ENCODE results near the gene PLXNA4. TPM values are rescaled to one million over a fixed set of nuclear protein-coding genes. Genes with fewer than 3 reads are reported as not detected.

PLXNA4 gene
- total RNA-seq, 2 experiments from 2014 or later, result 16.5 to 20.5 TPM

DNA sequence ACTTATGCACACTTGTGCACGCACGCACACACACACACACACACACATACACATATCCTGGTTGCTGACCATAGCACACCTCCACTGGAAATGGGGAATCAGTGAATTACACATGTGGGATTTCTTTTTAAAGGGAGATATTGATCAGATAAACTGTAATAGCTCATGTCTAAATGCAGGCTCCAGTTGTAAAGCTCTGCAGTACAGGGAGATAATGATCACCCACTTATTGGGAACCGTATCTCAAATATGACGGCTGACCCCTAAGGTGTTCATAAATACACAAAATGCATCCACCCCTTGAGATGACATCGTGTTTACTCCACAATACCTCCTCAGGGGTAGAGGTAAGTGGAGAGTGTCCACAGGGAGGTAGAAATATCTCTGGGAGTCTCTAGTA lies 79.2 kb downstream of the PLXNA4 start:
- no peak for ATAC-seq (ENCODE audit: low read depth)
- peaks cover 16% of the 10 kb centered on the region for H3K4me1 Mint-ChIP-seq
- POLR2A ChIA-PET, result no interaction called here
- H3K9me3 Mint-ChIP-seq, result no peaks in the 10 kb centered on the region
- no peak overlapping the region for H3K4me3 Mint-ChIP-seq
- peaks cover 36% of the 10 kb centered on the region for H3K36me3 Mint-ChIP-seq
- no peak overlapping the region for H3K27ac Mint-ChIP-seq
- DNase-seq, result no peak
- peaks cover 3% of the 10 kb centered on the region for H3K27me3 Mint-ChIP-seq

DNA sequence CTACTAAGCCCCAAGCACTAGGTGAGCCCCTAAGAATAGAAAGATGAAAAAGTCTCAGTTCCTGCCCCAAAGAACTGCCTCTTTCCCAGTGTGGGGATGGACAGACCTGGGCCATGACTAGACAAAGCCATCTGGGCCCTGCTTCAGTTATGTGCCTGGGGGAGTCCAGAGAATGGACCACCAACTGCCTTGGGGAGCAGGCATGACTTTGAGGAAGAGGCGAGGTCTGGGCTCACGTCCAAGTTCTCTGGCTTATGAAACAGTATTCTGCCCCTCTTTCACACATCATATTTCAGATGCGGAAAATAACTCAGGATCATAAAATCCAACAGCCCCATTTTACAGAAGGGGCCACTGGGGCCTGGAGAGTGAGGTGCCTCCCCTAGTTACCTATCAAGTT lies 80.3 kb downstream of the PLXNA4 start:
- POLR2A ChIA-PET, result no interaction called here
- no peak overlapping the region for H3K4me3 Mint-ChIP-seq
- peaks cover 37% of the 10 kb centered on the region for H3K36me3 Mint-ChIP-seq
- peaks cover 22% of the 10 kb centered on the region for H3K4me1 Mint-ChIP-seq
- H3K9me3 Mint-ChIP-seq, result no peaks in the 10 kb centered on the region
- H3K27me3 Mint-ChIP-seq, result peaks cover 3% of the 10 kb centered on the region
- H3K27ac Mint-ChIP-seq, result no peak overlapping the region
- DNase-seq (no peak), ATAC-seq (ENCODE audit: low read depth) (no peak)

DNA sequence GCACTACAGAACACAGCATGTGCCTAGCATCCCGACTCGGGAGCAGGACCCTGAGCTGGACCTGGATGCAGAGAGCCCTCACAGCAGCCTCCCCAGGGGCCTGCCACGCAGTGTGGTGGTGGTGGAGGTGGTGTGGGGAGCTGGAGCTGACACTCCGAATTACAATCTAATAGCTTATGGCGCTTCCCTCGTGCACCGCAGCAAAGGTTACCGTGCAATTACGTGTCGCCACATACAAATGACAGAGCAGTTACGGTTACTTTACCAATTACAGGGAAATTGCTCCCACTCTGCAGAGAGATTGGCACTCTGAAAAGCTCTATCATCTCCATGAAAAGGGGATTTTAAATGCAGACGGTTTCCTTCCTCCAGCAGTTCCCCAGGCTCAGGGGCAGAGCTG lies 81.8 kb downstream of the PLXNA4 start:
- Mint-ChIP-seq H3K4me3 (no peak overlapping the region), H3K9me3 (no peaks in the 10 kb centered on the region), H3K27ac (no peak overlapping the region), H3K4me1 (peaks cover 28% of the 10 kb centered on the region), H3K36me3 (peaks cover 38% of the 10 kb centered on the region), H3K27me3 (peaks cover 3% of the 10 kb centered on the region)
- DNase-seq, result no peak
- POLR2A ChIA-PET, result no interaction called here
- no peak for ATAC-seq (ENCODE audit: low read depth)

GRCh38 chr7:132492823-132493445 lies 83.3 kb downstream of the PLXNA4 start:
- peak overlapping the region; percentile 3 for H3K4me3 Mint-ChIP-seq

DNA sequence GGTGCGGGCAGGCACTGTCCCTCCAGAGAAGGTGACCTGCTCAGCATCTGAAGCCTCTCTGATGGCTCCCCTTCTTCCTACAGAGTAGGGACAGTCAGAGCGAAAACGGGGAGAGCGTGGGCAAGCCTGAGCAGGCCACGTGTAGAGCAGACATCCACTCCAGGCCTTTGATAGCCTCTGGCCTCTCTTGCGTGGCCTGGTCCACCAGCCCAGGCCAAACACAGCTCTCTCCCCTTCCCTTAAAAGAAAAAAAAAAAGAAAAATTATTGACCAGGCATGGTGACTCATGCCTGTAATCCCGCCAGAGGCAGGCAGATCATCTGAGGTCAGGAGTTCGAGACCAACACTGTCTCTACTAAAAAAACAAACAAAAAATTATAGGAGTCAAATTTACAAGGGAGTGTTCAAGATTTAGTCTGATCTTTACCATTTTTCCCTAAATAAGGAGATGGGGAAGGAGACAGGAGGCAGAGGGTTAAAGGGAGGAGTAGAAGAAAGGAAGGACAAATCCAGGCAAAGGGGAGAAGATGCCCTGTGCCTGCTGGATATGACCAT lies 84.8 kb downstream of the PLXNA4 start:
- Mint-ChIP-seq H3K27ac (peak overlapping the region; percentile 81), H3K9me3 (peaks cover 14% of the 10 kb centered on the region), H3K4me3 (no peak overlapping the region), H3K4me1 (peaks cover 47% of the 10 kb centered on the region), H3K27me3 (peaks cover 2% of the 10 kb centered on the region), H3K36me3 (peaks cover 50% of the 10 kb centered on the region)
- DNase-seq, result no peak
- no peak for ATAC-seq (ENCODE audit: low read depth)
- POLR2A ChIA-PET, result no interaction called here

More at GRCh38 chr7:132492823-132493445, 83.3 kb downstream of the PLXNA4 start:
- Mint-ChIP-seq H3K9me3 (peaks cover 13% of the 10 kb centered on the region), H3K27me3 (peaks cover 2% of the 10 kb centered on the region), H3K27ac (peak overlapping the region; percentile 81), H3K4me1 (peaks cover 36% of the 10 kb centered on the region), H3K36me3 (peaks cover 44% of the 10 kb centered on the region)
- ATAC-seq (ENCODE audit: low read depth) (no peak), DNase-seq (no peak)
- POLR2A ChIA-PET, result interaction anchor here (1.0 to 1.1 kb wide), 2 partner anchors 11 to 17 kb away, joined by 3 read pairs; no protein-coding TSS in a partner anchor

DNA sequence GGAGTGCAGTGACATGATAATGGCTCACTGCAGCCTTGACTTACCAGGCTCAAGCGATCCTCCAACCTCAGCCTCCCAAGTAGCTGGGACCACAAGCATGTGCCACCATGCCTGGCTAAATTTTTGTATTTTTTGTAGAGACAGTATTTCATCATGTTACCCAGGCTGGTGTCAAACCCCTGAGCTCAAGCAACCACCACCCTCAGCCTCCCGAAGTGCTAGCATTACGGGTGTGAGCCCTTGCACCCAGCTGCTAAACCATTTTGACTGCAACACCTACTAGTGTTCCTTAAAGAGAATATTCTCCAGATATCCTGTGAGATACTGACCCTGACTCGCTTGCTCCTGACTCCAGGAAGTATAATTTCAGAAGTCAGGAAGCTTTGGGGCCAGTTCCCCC lies 85.8 kb downstream of the PLXNA4 start:
- H3K27ac Mint-ChIP-seq, result no peak overlapping the region
- H3K9me3 Mint-ChIP-seq, result peaks cover 14% of the 10 kb centered on the region
- H3K36me3 Mint-ChIP-seq, result peaks cover 50% of the 10 kb centered on the region
- POLR2A ChIA-PET, result no interaction called here
- DNase-seq, result no peak
- no peak overlapping the region for H3K4me3 Mint-ChIP-seq
- no peak for ATAC-seq (ENCODE audit: low read depth)
- H3K27me3 Mint-ChIP-seq, result no peaks in the 10 kb centered on the region
- H3K4me1 Mint-ChIP-seq, result peaks cover 55% of the 10 kb centered on the region

- POLR2A ChIA-PET, result no interaction called here
- Mint-ChIP-seq H3K4me3 (no peak overlapping the region), H3K27ac (no peak overlapping the region), H3K4me1 (peaks cover 60% of the 10 kb centered on the region), H3K27me3 (no peaks in the 10 kb centered on the region), H3K36me3 (peaks cover 51% of the 10 kb centered on the region), H3K9me3 (peaks cover 14% of the 10 kb centered on the region)
- DNase-seq, result no peak
- ATAC-seq (ENCODE audit: low read depth), result no peak
Measured at GRCh38 chr7:132489776-132490237, 86.5 kb downstream of the PLXNA4 start.

DNA sequence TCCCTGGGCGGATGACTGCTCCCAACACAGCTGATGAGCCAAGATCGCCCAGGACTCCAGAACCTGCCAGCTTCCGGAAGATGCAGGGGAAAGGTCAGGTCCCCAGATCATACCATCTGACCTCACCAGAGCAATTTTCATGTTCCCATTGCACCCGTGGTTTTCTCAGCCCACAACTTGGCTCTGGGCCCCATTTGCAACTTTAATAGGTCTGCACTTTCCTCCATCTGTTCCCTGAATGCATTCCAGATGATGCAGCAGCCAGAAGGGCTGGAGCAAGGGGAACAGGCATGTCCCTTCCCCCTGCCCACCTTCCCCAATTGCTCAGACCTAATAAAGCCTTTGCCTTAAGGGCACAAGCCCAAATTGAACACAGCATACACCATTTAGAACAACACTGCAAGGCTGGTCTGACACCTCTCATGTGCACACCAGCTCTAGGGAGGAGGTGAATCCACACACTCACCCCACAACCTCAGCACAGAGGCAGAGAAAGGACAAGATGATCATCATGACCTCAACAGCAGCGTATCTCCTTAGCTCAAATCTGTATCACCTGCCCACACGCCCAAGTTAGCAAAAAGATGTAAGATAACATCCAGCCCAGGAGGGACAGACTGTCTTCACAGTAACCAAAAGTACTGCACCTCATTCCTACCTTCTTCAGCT lies 87.5 kb downstream of the PLXNA4 start:
- peaks cover 63% of the 10 kb centered on the region for H3K4me1 Mint-ChIP-seq

GRCh38 chr7:132486274-132486610 lies 90.0 kb downstream of the PLXNA4 start:
- Mint-ChIP-seq H3K9me3 (peaks cover 14% of the 10 kb centered on the region), H3K36me3 (peaks cover 55% of the 10 kb centered on the region), H3K27ac (peak overlapping the region; percentile 88), H3K27me3 (no peaks in the 10 kb centered on the region), H3K4me1 (peaks cover 51% of the 10 kb centered on the region), H3K4me3 (peak overlapping the region; percentile 63)
- DNase-seq, result no peak
- POLR2A ChIA-PET, result interaction anchor here (0.9 to 1.6 kb wide), 5 partner anchors 10 to 1158 kb away, joined by 3 to 7 read pairs (median 3); partner anchors contain the start of gene MKLN1
- ATAC-seq (ENCODE audit: low read depth), result no peak

More for the DNA sequence above, 87.5 kb downstream of the PLXNA4 start:
- peaks cover 57% of the 10 kb centered on the region for H3K36me3 Mint-ChIP-seq
- POLR2A ChIA-PET, result no interaction called here
- peak overlapping the region; percentile 40 for H3K27ac Mint-ChIP-seq
- DNase-seq, result no peak
- H3K9me3 Mint-ChIP-seq, result peaks cover 14% of the 10 kb centered on the region
- no peak overlapping the region for H3K4me3 Mint-ChIP-seq
- ATAC-seq (ENCODE audit: low read depth), result no peak
- H3K27me3 Mint-ChIP-seq, result no peaks in the 10 kb centered on the region

DNA sequence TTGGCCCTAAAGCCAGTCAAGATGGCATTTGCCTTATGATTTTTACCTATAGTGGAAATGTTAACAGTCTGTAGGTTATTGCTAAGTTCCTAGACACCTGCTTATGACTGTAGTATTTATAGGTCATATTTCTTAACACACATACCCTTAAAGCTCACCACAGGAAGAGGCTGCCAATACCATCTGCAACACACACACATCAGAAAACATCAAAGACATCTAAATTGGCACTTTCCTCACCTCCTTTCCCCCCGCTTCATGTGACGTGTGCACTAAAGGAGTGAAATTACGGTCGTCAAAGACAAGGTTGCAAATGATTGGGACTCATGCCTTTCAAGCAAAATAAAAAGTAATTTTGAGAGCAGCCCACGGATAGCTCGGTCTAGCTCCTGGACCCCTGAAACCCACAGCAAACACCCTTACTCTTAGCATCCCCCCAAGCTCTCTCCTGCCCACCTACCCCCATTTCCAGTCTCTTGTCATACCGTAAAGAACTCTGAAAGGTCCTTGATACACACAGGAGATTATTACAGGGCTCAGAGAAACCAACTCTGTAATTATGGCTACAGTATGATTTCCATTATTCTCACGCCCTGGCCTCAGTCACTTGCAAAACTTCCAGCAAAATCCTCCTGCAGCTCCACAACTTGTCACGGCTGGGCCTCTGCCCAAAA lies 90.5 kb downstream of the PLXNA4 start:
- peak; percentile 91 for ATAC-seq (ENCODE audit: low read depth)
- POLR2A ChIA-PET, result interaction anchor here (0.7 to 1.6 kb wide), 7 partner anchors 10 to 1158 kb away, joined by 3 to 7 read pairs (median 3); partner anchors contain the start of gene MKLN1
- Mint-ChIP-seq H3K9me3 (peaks cover 14% of the 10 kb centered on the region), H3K4me3 (peak overlapping the region; percentile 63), H3K36me3 (peaks cover 53% of the 10 kb centered on the region), H3K27me3 (no peaks in the 10 kb centered on the region), H3K27ac (peak overlapping the region; percentile 88), H3K4me1 (peaks cover 49% of the 10 kb centered on the region)
- DNase-seq, result no peak

- Mint-ChIP-seq H3K27ac (peak overlapping the region; percentile 88), H3K27me3 (no peaks in the 10 kb centered on the region), H3K4me3 (peak overlapping the region; percentile 27), H3K4me1 (peaks cover 49% of the 10 kb centered on the region), H3K36me3 (peaks cover 53% of the 10 kb centered on the region), H3K9me3 (peaks cover 14% of the 10 kb centered on the region)
- DNase-seq, result no peak
- no peak for ATAC-seq (ENCODE audit: low read depth)
- POLR2A ChIA-PET, result interaction anchor here (0.9 to 1.6 kb wide), 5 partner anchors 9 to 35 kb away, joined by 3 to 7 read pairs (median 3); no protein-coding TSS in a partner anchor
Measured at GRCh38 chr7:132485136-132485535, 91.1 kb downstream of the PLXNA4 start.

GRCh38 chr7:132482866-132483265 lies 93.4 kb downstream of the PLXNA4 start:
- Mint-ChIP-seq H3K27me3 (no peaks in the 10 kb centered on the region), H3K4me1 (peaks cover 39% of the 10 kb centered on the region), H3K9me3 (no peaks in the 10 kb centered on the region), H3K27ac (no peak overlapping the region), H3K4me3 (no peak overlapping the region), H3K36me3 (peaks cover 37% of the 10 kb centered on the region)
- POLR2A ChIA-PET, result no interaction called here
- no peak for ATAC-seq (ENCODE audit: low read depth)
- no peak for DNase-seq

GRCh38 chr7:132480534-132480933 lies 95.7 kb downstream of the PLXNA4 start:
- H3K36me3 Mint-ChIP-seq, result peaks cover 36% of the 10 kb centered on the region

More at GRCh38 chr7:132480534-132480933, 95.7 kb downstream of the PLXNA4 start:
- DNase-seq (no peak), ATAC-seq (ENCODE audit: low read depth) (no peak)
- Mint-ChIP-seq H3K9me3 (no peaks in the 10 kb centered on the region), H3K4me3 (no peak overlapping the region), H3K4me1 (peaks cover 31% of the 10 kb centered on the region), H3K27me3 (peaks cover under 1% of the 10 kb centered on the region), H3K27ac (no peak overlapping the region)
- POLR2A ChIA-PET, result no interaction called here
